HG02943 (cell line): ENCODE results near the gene COPE.

Experiments used
- ATAC-seq: cut with Tn5 transposase; IDR thresholded peaks from one replicate; pipeline ENCODE4 v1.9.1; 2021; ENCODE audit warnings: mild to moderate bottlenecking, low read depth, moderate library complexity; ENCODE audit not compliant: unreplicated experiment

COPE gene

GRCh38 chr19:18856385-18857126 lies 62.6 kb downstream of the COPE start:
- ATAC-seq, result no peak

- ATAC-seq, result no peak
Measured at GRCh38 chr19:18855647-18856384, 63.4 kb downstream of the COPE start.

GRCh38 chr19:18854982-18855381 lies 64.2 kb downstream of the COPE start:
- no peak for ATAC-seq

- no peak for ATAC-seq
Measured at GRCh38 chr19:18853755-18854427, 65.3 kb downstream of the COPE start.

GRCh38 chr19:18852648-18853047 lies 66.5 kb downstream of the COPE start:
- no peak for ATAC-seq

- no peak for ATAC-seq
Measured at GRCh38 chr19:18851673-18852325, 67.4 kb downstream of the COPE start.

GRCh38 chr19:18850471-18851375 lies 68.5 kb downstream of the COPE start:
- ATAC-seq, result no peak

- ATAC-seq, result no peak
Measured at GRCh38 chr19:18849838-18850400, 69.3 kb downstream of the COPE start.
